SK-N-MC (cell line): ENCODE results near the gene UBXN11.

Experiments
- DNase-seq: peaks from one replicate; pipeline ENCODE4 v3.0.0-alpha.2; 2011; ENCODE audit warnings: low read depth, low spot score
- H3K27ac ChIP-seq: fragments of 200-600 bp; sonication (generic); 2 replicates; pipeline ENCODE4 v1.5.1; 2016; ENCODE audit warnings: mixed run types
- H3K36me3 ChIP-seq: fragments of 200-600 bp; sonication (generic); 2 replicates; pipeline ENCODE4 v1.6.1; 2017; ENCODE audit warnings: antibody characterized with exemption, low read length, mixed read lengths; ENCODE audit not compliant: insufficient read depth
- H3K4me3 ChIP-seq: fragments of 200-600 bp; sonication (generic); 2 replicates; pipeline ENCODE4 v1.5.1; 2016
- H3K9ac ChIP-seq: fragments of 200-600 bp; sonication (generic); 2 replicates; pipeline ENCODE4 v1.8.0; 2017; ENCODE audit warnings: mixed run types, mixed read lengths; ENCODE audit not compliant: insufficient read length
- H3K9me3 ChIP-seq: fragments of 200-600 bp; sonication (generic); 2 replicates; pipeline ENCODE4 v1.6.1; 2017; ENCODE audit warnings: low read depth, mild to moderate bottlenecking, antibody characterized with exemption, low read length, moderate library complexity, mixed read lengths
- EZH2 ChIP-seq: fragments of 200-600 bp; sonication (generic); IDR thresholded peaks from one replicate; pipeline ENCODE4 v1.6.1; 2017; ENCODE audit warnings: antibody characterized with exemption
- FOXP2 ChIP-seq: optimal IDR thresholded peaks from 2 replicates; pipeline ENCODE3; 2011; ENCODE audit warnings: mild to moderate bottlenecking, moderate library complexity; ENCODE audit not compliant: insufficient read depth; ENCODE audit errors: extremely low read length, control extremely low read depth
- POLR2AphosphoS5 ChIP-seq: IDR thresholded peaks from 2 replicates; pipeline ENCODE4 v1.6.1; 2012; ENCODE audit warnings: mild to moderate bottlenecking, low read depth, low read length, borderline replicate concordance

Gene UBXN11

GRCh38 chr1:26327956-26328362 lies 21.5 kb upstream of the UBXN11 start:
- DNase-seq = no peak
- H3K9ac ChIP-seq = no peak overlapping the region
- TF ChIP-seq POLR2AphosphoS5 (no peak), EZH2 (no peak), FOXP2 (no peak)
- H3K27ac ChIP-seq = no peak overlapping the region
- no peak overlapping the region for H3K4me3 ChIP-seq
- no peaks in the 10 kb centered on the region for H3K9me3 ChIP-seq
- no peaks in the 10 kb centered on the region for H3K36me3 ChIP-seq

DNA sequence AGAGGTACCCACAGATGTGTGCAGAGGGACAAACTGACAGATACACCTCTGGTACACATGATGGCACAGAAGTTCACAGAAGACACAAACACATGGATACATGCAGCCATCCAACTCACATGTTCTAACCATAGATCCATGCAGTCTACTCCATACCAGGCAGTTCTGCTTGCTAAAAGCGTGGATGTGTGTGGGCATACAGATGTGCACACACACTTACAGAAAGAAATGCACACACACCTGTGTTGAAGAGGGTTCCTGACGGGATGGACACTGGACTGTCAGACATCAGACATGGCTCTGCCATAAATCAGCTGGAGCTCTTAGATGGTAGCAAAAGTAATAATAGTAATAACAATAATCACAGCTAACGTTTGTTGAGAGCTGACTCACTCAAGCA lies 18.1 kb upstream of the UBXN11 start:
- Histone ChIP-seq H3K9me3 (no peaks in the 10 kb centered on the region), H3K27ac (no peak overlapping the region), H3K9ac (no peak overlapping the region), H3K36me3 (no peaks in the 10 kb centered on the region), H3K4me3 (no peak overlapping the region)
- DNase-seq = no peak
- TF ChIP-seq FOXP2 (no peak), EZH2 (no peak), POLR2AphosphoS5 (no peak)

GRCh38 chr1:26323382-26323781 lies 16.9 kb upstream of the UBXN11 start:
- no peak overlapping the region for H3K27ac ChIP-seq
- no peaks in the 10 kb centered on the region for H3K36me3 ChIP-seq
- no peak for DNase-seq
- TF ChIP-seq POLR2AphosphoS5 = no peak
- no peak for TF ChIP-seq FOXP2
- no peak for TF ChIP-seq EZH2
- no peak overlapping the region for H3K9ac ChIP-seq
- H3K9me3 ChIP-seq = no peaks in the 10 kb centered on the region
- H3K4me3 ChIP-seq = no peak overlapping the region

GRCh38 chr1:26322042-26322331 lies 15.6 kb upstream of the UBXN11 start:
- H3K4me3 ChIP-seq = no peak overlapping the region
- H3K27ac ChIP-seq = no peak overlapping the region
- TF ChIP-seq EZH2 = no peak
- TF ChIP-seq FOXP2 = no peak
- TF ChIP-seq POLR2AphosphoS5 = no peak
- no peak for DNase-seq
- H3K9ac ChIP-seq = no peak overlapping the region
- no peaks in the 10 kb centered on the region for H3K36me3 ChIP-seq
- no peaks in the 10 kb centered on the region for H3K9me3 ChIP-seq

DNA sequence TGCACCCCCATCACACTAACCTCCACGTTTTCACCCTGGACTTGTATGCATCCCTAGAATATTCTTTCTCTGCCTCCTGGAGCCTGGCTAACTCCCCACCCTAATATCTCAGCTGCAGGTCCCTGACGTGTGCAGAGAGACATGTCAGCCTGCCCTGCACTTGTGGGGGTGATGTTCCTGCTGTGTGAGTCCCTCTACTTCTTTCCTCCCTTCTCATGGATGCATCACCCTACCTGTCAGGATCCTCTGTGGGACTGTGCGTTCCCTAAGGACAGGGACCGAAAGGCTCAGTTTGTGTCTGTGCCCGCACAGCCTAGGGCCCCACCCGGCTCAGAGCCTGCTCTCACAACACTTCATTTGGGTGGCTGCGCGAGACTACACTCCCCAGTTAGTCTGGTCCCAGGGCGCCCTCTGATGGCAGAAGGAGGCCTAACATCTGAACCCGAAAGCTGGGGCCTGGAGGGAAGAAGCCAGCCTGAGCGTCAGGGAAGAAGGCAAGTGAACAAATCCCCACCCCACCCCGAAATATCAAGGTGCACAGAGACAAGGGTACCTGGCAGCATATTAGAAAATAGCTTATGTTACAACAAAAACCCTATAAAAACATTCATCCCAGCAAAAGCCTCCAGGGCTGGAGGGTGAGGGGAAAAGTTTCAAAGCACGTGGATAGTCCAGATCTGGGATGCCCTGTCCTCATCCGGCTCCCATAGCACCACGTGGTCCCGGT lies 15.0 kb upstream of the UBXN11 start:
- Histone ChIP-seq H3K36me3 (no peaks in the 10 kb centered on the region), H3K4me3 (no peak overlapping the region), H3K27ac (no peak overlapping the region), H3K9me3 (no peaks in the 10 kb centered on the region), H3K9ac (no peak overlapping the region)
- TF ChIP-seq FOXP2 (no peak), POLR2AphosphoS5 (no peak), EZH2 (no peak)
- DNase-seq = peak; percentile 26

DNA sequence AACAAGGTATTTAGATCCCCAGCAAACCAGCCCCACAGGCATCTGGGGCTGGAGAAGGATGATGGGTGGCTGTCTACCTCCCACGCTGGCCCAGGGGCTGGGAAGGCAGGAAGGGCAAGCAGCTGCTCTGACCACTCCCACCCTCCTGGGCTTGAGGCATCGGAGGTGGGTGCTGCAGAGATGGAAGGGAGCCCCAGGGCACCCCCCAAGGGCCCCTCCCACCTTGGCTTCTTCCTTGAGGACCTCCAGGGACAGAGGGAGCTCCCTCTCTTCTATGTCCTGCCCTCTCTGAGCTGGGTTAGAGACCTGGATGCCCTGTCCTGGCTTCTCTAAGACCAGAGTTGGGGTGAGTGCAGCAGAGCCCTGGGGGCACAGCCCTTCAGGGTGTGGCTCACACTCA lies 14.5 kb upstream of the UBXN11 start:
- Histone ChIP-seq H3K36me3 (no peaks in the 10 kb centered on the region), H3K4me3 (no peak overlapping the region), H3K9me3 (no peaks in the 10 kb centered on the region), H3K27ac (no peak overlapping the region), H3K9ac (no peak overlapping the region)
- no peak for DNase-seq
- TF ChIP-seq FOXP2 (no peak), POLR2AphosphoS5 (no peak), EZH2 (no peak)

DNA sequence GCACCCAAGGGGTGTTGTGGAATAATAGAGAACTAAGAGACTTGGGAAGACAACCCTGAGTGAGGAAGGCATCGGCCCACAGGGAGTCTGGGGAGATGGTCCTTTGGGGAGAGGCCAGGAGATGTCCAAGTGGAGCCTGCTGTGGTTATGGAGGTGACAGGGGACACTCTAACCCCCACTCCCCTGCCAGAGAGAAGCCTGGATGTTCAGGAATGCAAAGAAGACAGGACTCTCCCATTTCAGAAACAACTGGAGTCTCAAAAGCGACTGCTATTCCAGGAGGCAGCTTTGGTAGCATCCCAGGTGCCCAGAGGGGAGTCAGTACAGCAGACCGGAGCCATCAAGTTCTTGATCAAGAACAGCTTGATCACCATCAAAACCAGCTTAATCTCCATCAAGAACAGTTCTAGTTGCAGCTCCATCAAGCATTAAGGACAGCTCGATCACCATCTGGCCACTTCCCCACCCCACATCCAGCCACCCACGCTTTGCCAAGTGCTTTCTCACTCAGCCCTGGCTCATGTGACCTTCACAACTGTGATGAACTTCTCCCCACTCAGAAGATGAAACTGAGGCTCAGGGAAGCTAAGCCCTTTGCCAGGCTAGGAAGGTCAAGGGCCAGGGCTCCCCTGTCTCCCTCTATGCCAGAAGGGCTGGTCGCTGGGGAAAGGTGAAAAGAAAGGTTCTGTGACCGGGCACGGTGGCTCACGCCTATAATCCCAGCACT lies 12.1 kb upstream of the UBXN11 start:
- Histone ChIP-seq H3K9ac (no peak overlapping the region), H3K27ac (no peak overlapping the region), H3K9me3 (no peaks in the 10 kb centered on the region), H3K4me3 (no peak overlapping the region), H3K36me3 (no peaks in the 10 kb centered on the region)
- no peak for DNase-seq
- TF ChIP-seq EZH2 (no peak), FOXP2 (no peak), POLR2AphosphoS5 (no peak)

- no peak for DNase-seq
- TF ChIP-seq POLR2AphosphoS5 (no peak), EZH2 (no peak), FOXP2 (no peak)
- Histone ChIP-seq H3K36me3 (no peaks in the 10 kb centered on the region), H3K9me3 (no peaks in the 10 kb centered on the region), H3K9ac (no peak within 1 kb of the TSS), H3K27ac (no peak within 1 kb of the TSS), H3K4me3 (no peak within 1 kb of the TSS)
Measured at GRCh38 chr1:26317612-26318337, 11.3 kb upstream of the UBXN11 start, which contains the start of gene CD52. Gene CD52 (plus strand): TSS chr1:26317958. CDS start chr1:26318018, 60 bp downstream.
